ENCODE data around the gene ZNF236.

ZNF236 gene

DNA sequence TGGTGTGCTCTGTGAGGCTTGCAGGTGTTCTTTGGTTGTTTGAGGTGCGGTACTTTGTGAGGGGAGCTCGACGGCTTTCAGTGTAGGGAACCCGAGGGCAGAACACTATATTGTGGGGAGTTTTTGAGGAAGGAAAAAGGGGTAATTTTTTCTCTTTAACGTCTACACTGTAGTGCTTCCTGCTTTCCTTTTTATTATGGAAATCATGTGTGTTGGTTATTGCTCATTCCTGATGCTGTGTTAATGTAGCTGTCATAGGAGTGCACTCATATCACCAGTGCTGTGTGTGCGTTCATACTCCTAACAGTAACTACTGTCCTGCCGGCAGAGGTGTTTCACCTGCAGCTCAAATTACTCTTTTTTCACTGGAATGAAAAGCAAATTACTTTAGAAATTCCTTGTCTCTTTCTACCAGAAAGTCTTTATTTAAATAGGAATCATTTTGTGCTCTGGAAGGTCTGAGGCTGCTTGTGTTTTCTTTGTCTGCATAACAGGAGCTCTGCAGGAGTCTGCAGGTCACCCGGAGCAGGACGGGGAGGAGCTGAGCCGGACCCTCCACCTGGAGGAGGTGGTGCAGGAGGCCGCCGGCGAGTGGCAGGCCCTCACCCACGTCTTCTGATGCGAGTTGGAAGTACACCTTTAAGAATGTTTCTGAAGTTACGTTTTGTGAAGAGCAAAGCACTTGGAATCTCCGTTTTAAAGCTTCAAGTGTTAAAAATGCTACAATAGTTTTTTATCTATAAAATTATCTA lies 145.5 kb downstream of the ZNF236 start:
- no peaks in the 10 kb centered on the region for H3K9me3 ChIP-seq
- H3K4me3 ChIP-seq = no peak overlapping the region
- H3K27ac ChIP-seq = no peak overlapping the region
- no peaks in the 10 kb centered on the region for H3K4me1 ChIP-seq
- H3K36me3 ChIP-seq = peaks cover 0 to 11% (median 9%) of the 10 kb centered on the region in 3 donors
- intact Hi-C loops (cut with DNase I; ENCODE audit: low total_unique reads) = no loop called here
- no peak for DNase-seq
- TF ChIP-seq, protein P1, sequence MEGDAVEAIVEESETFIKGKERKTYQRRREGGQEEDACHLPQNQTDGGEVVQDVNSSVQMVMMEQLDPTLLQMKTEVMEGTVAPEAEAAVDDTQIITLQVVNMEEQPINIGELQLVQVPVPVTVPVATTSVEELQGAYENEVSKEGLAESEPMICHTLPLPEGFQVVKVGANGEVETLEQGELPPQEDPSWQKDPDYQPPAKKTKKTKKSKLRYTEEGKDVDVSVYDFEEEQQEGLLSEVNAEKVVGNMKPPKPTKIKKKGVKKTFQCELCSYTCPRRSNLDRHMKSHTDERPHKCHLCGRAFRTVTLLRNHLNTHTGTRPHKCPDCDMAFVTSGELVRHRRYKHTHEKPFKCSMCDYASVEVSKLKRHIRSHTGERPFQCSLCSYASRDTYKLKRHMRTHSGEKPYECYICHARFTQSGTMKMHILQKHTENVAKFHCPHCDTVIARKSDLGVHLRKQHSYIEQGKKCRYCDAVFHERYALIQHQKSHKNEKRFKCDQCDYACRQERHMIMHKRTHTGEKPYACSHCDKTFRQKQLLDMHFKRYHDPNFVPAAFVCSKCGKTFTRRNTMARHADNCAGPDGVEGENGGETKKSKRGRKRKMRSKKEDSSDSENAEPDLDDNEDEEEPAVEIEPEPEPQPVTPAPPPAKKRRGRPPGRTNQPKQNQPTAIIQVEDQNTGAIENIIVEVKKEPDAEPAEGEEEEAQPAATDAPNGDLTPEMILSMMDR (IDR thresholded peaks at IDR 0.05) = no peak
- H3K27me3 ChIP-seq = no peaks in the 10 kb centered on the region

DNA sequence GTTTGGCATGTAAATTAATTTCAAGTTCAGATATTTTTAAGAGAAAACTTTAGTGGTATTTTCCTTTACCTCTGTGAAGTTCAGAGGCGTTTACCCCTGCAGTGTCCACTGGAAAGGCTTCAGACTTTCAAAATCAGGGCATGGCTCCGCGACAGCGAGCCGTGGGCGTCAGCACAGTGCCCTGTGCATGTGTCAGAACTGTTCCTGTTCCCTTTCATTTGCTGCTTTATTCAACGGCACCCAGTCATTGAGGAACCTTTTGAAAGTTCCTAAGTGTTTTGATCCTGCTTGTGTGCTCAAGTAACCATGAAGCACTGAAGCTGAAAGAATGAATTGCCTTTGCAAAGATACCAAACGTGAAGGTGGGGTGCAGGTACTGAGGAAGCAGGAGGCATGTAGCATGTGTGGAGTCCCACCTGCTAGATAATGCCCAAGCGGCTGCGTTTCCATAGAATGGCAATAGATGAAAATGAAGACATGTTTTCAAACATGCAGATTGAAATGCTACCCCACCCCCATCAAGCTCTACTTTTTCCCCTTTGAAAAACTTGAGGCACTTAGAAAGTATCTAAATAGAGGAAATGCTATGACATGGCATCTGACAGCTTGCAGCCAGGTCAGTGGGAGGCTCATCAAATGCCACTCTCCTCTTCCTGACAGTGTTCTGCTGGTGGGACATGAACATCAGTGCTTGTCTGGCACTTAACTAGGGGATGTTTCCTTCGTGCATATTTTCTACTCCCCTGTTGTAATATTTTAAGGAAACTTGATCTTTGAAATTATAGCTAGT lies 148.6 kb downstream of the ZNF236 start:
- intact Hi-C loops (cut with DNase I; ENCODE audit: low total_unique reads) = no loop called here
- no peak for DNase-seq
- H3K36me3 ChIP-seq = peaks cover 0 to 22% (median 9%) of the 10 kb centered on the region in 3 donors
- TF ChIP-seq, protein P1 (IDR thresholded peaks at IDR 0.05) = no peak
- H3K4me1 ChIP-seq = no peaks in the 10 kb centered on the region
- no peaks in the 10 kb centered on the region for H3K27me3 ChIP-seq
- no peak overlapping the region for H3K27ac ChIP-seq
- no peaks in the 10 kb centered on the region for H3K9me3 ChIP-seq
- no peak overlapping the region for H3K4me3 ChIP-seq

DNA sequence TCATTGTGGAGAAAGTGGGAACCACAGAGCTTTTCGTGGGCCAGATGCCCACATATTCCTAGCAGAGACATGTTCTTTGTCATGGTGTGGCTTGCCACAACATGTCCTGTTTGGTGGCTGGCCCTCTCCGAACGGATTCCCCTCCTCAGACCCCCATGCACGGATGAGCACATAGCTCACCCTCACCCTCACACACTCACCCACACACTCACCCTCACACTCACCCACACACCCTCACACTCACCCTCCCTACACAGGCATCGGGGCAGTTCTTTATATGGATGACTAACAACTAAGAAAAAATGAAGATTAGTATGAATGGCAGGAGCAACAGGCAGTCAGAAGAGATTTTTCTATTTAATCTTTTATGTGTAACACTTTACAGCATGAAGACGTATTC lies 149.9 kb downstream of the ZNF236 start:
- Histone ChIP-seq H3K4me1 (no peaks in the 10 kb centered on the region), H3K27ac (no peak overlapping the region), H3K27me3 (no peaks in the 10 kb centered on the region), H3K9me3 (no peaks in the 10 kb centered on the region), H3K36me3 (peaks cover 0 to 22% (median 5%) of the 10 kb centered on the region in 3 donors), H3K4me3 (no peak overlapping the region)
- intact Hi-C loops (cut with DNase I; ENCODE audit: low total_unique reads) = no loop called here
- DNase-seq = no peak
- TF ChIP-seq, protein P1 (IDR thresholded peaks at IDR 0.05) = no peak

DNA sequence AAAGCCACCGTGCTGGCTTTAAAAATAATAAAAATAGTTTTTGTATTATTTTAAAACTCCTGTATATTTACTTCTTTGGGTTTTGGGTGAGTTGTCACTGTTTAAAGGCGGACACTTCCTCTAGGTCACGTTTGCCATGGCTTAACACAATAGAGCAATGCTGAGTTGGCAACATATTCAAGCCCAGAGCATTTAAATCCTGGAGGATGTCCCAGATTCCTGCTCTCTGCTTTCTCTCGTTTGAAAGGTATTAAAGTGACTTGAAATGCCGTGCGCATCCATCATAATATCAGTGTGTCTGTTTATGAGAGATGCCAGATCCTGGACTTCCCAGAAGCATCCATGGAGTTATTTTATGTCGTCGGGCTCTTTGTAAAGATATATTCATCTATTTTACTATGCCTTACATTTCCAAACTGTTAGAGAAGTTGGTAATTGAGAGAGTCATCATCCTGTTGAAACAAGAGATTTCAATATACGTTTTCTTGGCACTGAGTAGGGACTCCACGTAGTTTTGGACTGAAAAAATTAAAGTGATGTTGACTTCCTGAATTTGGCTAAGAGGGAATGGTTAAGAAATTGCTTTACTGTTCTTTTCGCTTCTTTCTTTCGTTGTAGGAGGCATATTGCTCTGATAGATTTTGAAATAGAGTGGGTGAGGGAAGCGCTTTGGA lies 150.6 kb downstream of the ZNF236 start:
- no peaks in the 10 kb centered on the region for H3K4me1 ChIP-seq
- no peaks in the 10 kb centered on the region for H3K9me3 ChIP-seq
- H3K27ac ChIP-seq = no peak overlapping the region
- intact Hi-C loops (cut with DNase I; ENCODE audit: low total_unique reads) = no loop called here
- peaks cover 0 to 22% (median 5%) of the 10 kb centered on the region in 3 donors for H3K36me3 ChIP-seq
- TF ChIP-seq, protein P1 (IDR thresholded peaks at IDR 0.05) = no peak
- no peak overlapping the region for H3K4me3 ChIP-seq
- H3K27me3 ChIP-seq = no peaks in the 10 kb centered on the region
- DNase-seq = no peak

DNA sequence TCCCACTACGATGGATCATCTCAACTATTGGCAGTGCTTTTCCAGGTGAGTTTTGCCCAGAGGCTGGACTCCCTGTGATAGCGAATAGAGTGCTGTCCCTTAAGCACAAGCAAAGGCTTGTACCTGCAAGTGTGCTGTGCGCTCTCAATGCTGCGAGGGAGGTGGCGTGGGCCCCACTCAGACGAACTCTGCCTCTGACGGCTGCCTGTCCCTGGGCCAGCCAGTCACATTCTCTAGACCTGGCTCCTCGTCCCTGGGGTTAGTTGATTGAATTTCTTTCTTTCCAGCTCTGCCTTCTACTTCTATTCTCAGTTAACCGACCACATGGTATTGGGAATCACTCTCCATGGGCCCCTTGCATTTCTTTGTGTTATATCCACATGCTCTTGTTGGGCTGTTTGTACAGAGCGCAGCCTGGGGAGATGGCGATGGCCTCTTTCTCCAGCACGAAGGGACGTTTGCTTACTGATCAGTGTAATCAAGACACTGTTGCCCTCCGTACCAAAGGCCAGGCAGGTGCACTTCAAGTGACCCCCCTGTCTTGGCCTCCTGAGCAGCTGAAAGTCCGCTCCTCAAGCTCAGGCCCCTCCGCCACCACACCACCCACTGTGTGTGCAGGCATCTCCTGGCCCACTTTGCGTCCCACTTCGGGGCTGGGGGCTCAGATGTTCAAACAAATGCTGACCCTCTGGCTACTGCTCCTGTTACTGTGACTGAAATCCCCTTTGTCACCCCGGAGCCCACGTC lies 151.3 kb downstream of the ZNF236 start:
- H3K4me3 ChIP-seq = no peak overlapping the region

More for the DNA sequence above, 151.3 kb downstream of the ZNF236 start:
- Histone ChIP-seq H3K27me3 (no peaks in the 10 kb centered on the region), H3K4me1 (no peaks in the 10 kb centered on the region), H3K27ac (no peak overlapping the region), H3K9me3 (no peaks in the 10 kb centered on the region), H3K36me3 (peaks cover 0 to 18% (median 3%) of the 10 kb centered on the region in 3 donors)
- TF ChIP-seq, protein P1 (IDR thresholded peaks at IDR 0.05) = no peak
- intact Hi-C loops (cut with DNase I; ENCODE audit: low total_unique reads) = no loop called here
- no peak for DNase-seq
